Gastrocnemius medialis (tissue), 4 donors: ENCODE measurements around the gene AOC2.

Source experiments
- POLR2A ChIP-seq, 2 donors: fragments of 450-650 bp; IDR thresholded peaks; one replicate each; pipeline ENCODE4 v1.6.1; 2017; ENCODE audit warnings: antibody characterized with exemption in 2 of 2, mild to moderate bottlenecking in 2 of 2, moderate library complexity in 2 of 2
- TF ChIP-seq, protein P1 (sequence below), 5 experiments: fragments of 450-650 bp in 3 of 5; fragments of 200-600 bp in 2 of 5; sonication (generic) in 2 of 5; IDR thresholded peaks in 4 of 5; conservative IDR thresholded peaks in 1 of 5; 1 replicate in 4 of 5; 2 replicates in 1 of 5; pipeline ENCODE4 v1.5.1; 2016 to 2019; ENCODE audit warnings: antibody characterized with exemption in 5 of 5, mild to moderate bottlenecking in 3 of 5, moderate library complexity in 3 of 5

DNA sequence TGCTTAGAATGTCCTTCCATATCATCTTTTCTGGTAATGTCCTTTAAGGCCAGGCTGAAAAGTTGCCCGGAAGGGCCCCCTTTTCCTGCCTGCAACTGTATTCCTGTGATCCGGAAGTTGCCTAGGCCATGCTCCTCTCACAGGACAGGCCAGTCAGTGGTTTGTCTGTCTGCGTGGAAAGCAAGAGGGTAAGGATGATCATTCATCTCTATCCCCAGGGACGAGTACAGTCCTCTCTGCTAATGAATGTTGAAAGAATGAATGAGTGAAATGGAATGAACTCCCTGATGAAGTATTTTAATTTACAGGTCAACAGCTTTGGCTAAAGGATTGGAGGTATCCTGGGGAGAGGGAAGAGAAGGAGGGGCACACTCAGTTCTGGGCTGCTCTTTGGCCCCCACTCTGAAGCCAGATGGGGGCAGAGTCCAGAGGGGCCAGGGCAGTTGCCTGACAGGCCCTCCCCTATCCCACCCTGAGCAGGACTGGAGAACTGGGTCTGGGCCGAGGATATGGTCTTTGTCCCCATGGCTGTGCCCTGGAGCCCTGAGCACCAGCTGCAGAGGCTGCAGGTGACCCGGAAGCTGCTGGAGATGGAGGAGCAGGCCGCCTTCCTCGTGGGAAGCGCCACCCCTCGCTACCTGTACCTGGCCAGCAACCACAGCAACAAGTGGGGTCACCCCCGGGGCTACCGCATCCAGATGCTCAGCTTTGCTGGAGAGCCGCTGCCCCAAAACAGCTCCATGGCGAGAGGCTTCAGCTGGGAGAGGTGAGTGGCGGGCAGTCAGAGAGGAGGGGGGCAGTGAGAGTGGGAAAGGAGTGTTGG is 9.8 kb downstream of the AOC2 start:
- TF ChIP-seq, protein P1, sequence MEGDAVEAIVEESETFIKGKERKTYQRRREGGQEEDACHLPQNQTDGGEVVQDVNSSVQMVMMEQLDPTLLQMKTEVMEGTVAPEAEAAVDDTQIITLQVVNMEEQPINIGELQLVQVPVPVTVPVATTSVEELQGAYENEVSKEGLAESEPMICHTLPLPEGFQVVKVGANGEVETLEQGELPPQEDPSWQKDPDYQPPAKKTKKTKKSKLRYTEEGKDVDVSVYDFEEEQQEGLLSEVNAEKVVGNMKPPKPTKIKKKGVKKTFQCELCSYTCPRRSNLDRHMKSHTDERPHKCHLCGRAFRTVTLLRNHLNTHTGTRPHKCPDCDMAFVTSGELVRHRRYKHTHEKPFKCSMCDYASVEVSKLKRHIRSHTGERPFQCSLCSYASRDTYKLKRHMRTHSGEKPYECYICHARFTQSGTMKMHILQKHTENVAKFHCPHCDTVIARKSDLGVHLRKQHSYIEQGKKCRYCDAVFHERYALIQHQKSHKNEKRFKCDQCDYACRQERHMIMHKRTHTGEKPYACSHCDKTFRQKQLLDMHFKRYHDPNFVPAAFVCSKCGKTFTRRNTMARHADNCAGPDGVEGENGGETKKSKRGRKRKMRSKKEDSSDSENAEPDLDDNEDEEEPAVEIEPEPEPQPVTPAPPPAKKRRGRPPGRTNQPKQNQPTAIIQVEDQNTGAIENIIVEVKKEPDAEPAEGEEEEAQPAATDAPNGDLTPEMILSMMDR (IDR thresholded peaks at IDR 0.05 in 4 of 5, conservative IDR thresholded peaks at IDR 0.05 in 1 of 5) = no peak
- TF ChIP-seq POLR2A (IDR thresholded peaks at IDR 0.05) = no peak
